GM12878 (cell line): ENCODE results near the gene THAP9. TPM values are rescaled to one million over a fixed set of nuclear protein-coding genes. Genes with fewer than 3 reads are reported as not detected.
A peak's percentile ranks its signal among the peaks of the same experiment; 100 is the strongest.

ENCODE experiments used
- ATAC-seq: fragments of 200-7000 bp; cut with Tn5 transposase; 3 replicates; pipeline ENCODE4 v1.9.1; 2020; ENCODE audit warnings: mild to moderate bottlenecking, moderate library complexity
- BruUV-seq: library from RNA; stranded (reverse); fragments of 400-500 nt; replicated peaks from 2 replicates; lab custom pipeline; 2021; lab: Mats Ljungman, UMichigan
- CTCF ChIA-PET: fragments of 300-600 bp; sonication (Branson Sonifier 250); formaldehyde crosslinking; extraction: SDS; loops from one replicate; lab custom pipeline; 2021; ENCODE audit warnings: inconsistent platforms; lab: Yijun Ruan, JAX
- POLR2A ChIA-PET: fragments of 350-600 bp; formaldehyde crosslinking; extraction: SDS; loops from one replicate; lab custom pipeline; 2021; ENCODE audit warnings: inconsistent platforms; lab: Charles Lee
- RAD21 ChIA-PET: fragments of 300-600 bp; sonication (Branson Sonifier 250); formaldehyde crosslinking; loops from one replicate; lab custom pipeline; 2023; ENCODE audit warnings: antibody characterized with exemption; ENCODE audit not compliant: unreplicated experiment; lab: Charles Lee
- SMC1A ChIA-PET: fragments of 300-600 bp; sonication (Branson Sonifier 250); formaldehyde crosslinking; loops from one replicate; lab custom pipeline; 2023; ENCODE audit not compliant: unreplicated experiment, uncharacterized antibody; lab: Charles Lee
- DNase-seq: peaks from one replicate; pipeline ENCODE4 v3.0.0-alpha.2; 2011; ENCODE audit warnings: low read depth, low spot score
- FAIRE-seq: peaks from 3 replicates; lab custom pipeline; 2011; peaks lifted over from hg19 to GRCh38; lab: Jason Lieb, UNC
- H2AFZ ChIP-seq: 2 replicates; pipeline ENCODE4 v1.6.0; 2011; ENCODE audit warnings: low read depth, low read length, control low read depth; ENCODE audit not compliant: control insufficient read depth
- H3K27ac ChIP-seq: 2 replicates; pipeline ENCODE4 v1.5.1; 2011; ENCODE audit warnings: control low read depth; ENCODE audit not compliant: control insufficient read depth, insufficient read depth
- H3K27me3 ChIP-seq, 2 experiments: replicated peaks in 1 of 2; 2 replicates each; pipeline versions ENCODE4 v1.6.0 to v1.6.1; 2011; ENCODE audit warnings: low read length in 1 of 2; ENCODE audit not compliant: control insufficient read depth in 2 of 2, insufficient read depth in 2 of 2
- H3K36me3 ChIP-seq, 2 experiments: 2 replicates each; pipeline ENCODE4 v1.5.1; 2011; ENCODE audit warnings: low read length in 1 of 2; ENCODE audit not compliant: control insufficient read depth in 2 of 2, insufficient read depth in 2 of 2
- H3K4me1 ChIP-seq: 2 replicates; pipeline ENCODE4 v1.6.1; 2011; ENCODE audit warnings: mild to moderate bottlenecking, low read length, moderate library complexity, mixed read lengths; ENCODE audit not compliant: control insufficient read depth, insufficient read depth
- H3K4me2 ChIP-seq: 2 replicates; pipeline ENCODE4 v1.6.0; 2011; ENCODE audit warnings: control low read depth; ENCODE audit not compliant: control insufficient read depth, insufficient read depth
- H3K4me3 ChIP-seq: fragments of 200-600 bp; sonication (generic); 2 replicates; pipeline ENCODE4 v1.5.1; 2016
- H3K79me2 ChIP-seq: 2 replicates; pipeline ENCODE4 v1.6.0; 2011; ENCODE audit warnings: low read length; ENCODE audit not compliant: control insufficient read depth, insufficient read depth
- H3K9ac ChIP-seq: 2 replicates; pipeline ENCODE4 v1.8.0; 2011; ENCODE audit warnings: low read length, control low read depth, mixed read lengths; ENCODE audit not compliant: control insufficient read depth, insufficient read depth
- H3K9me3 ChIP-seq: replicated peaks from 3 replicates; pipeline ENCODE4 v1.5.1; 2011; ENCODE audit warnings: mild to moderate bottlenecking, low read length; ENCODE audit not compliant: control insufficient read depth, insufficient read depth
- H4K20me1 ChIP-seq: 2 replicates; pipeline ENCODE4 v1.6.0; 2011; ENCODE audit not compliant: control insufficient read depth, insufficient read depth
- CEBPB ChIP-seq, 2 experiments: fragments of 150-350 bp in 1 of 2; IDR thresholded peaks; 2 replicates each; pipeline ENCODE4 v1.6.1; 2012 to 2014; ENCODE audit warnings: low read depth in 2 of 2, low read length in 2 of 2, borderline replicate concordance in 1 of 2, inconsistent platforms in 1 of 2
- EGR1 ChIP-seq, 2 experiments: IDR thresholded peaks; 1 replicate in 1 of 2; 2 replicates in 1 of 2; pipeline ENCODE4 v1.6.1; 2011 to 2012; ENCODE audit warnings: low read depth in 2 of 2, low read length in 2 of 2, borderline replicate concordance in 1 of 2, mild to moderate bottlenecking in 1 of 2, moderate library complexity in 1 of 2
- JUNB ChIP-seq: IDR thresholded peaks from 2 replicates; pipeline ENCODE4 v1.6.1; 2016; ENCODE audit warnings: antibody characterized with exemption, mild to moderate bottlenecking
- RUNX3 ChIP-seq: IDR thresholded peaks from 2 replicates; pipeline ENCODE4 v1.6.1; 2012; ENCODE audit warnings: low read length, inconsistent platforms
- TAF1 ChIP-seq: IDR thresholded peaks from 2 replicates; pipeline ENCODE4 v1.6.1; 2011; ENCODE audit warnings: mild to moderate bottlenecking, low read depth, low read length, borderline replicate concordance
- ZNF384 ChIP-seq: IDR thresholded peaks from 2 replicates; pipeline ENCODE4 v1.6.1; 2012; ENCODE audit warnings: low read depth, mild to moderate bottlenecking, low read length, improper control_type of control experiment, borderline replicate concordance
- WGBS: methylation state at CpG from one replicate; pipeline ENCODE4 v1.1.6; 2016; ENCODE audit warnings: low lambda C conversion rate; ENCODE audit not compliant: insufficient replicate concordance, insufficient coverage; ENCODE audit errors: missing lambda C conversion rate; 5-methylcytosine and 5-hydroxymethylcytosine counted together
- in situ Hi-C: fragments of 300-500 bp; cut with MboI; formaldehyde crosslinking; loops from 9 replicates; pipeline ENCODE4 v1.14.3; 2018; ENCODE audit warnings: mixed read lengths
- intact Hi-C: fragments of 100-400 bp; cut with micrococcal nuclease; formaldehyde crosslinking; loops from one replicate; pipeline ENCODE4 v1.14.2; 2022; ENCODE audit not compliant: unreplicated experiment
- polyA plus RNA-seq, 11 experiments: library from polyadenylated mRNA; depleted of rRNA in 4 of 11; unstranded in 6 of 11; stranded (reverse) in 5 of 11; fragments of >200 nt; fragmentation: Nextera tagmentation in 4 of 11; fragmentation: Illumina TruSeq in 1 of 11; extraction: Ambion mirVana in 4 of 11; extraction: Trizol in 1 of 11; gene quantifications; 1 replicate in 1 of 11; 2 replicates in 10 of 11; pipeline versions ENCODE4 v1.2.1 to v1.2.3, GENCODE V29; 2011 to 2016; ENCODE audit warnings: inconsistent platforms in 2 of 11, missing spikeins in 2 of 11, low read depth in 1 of 11
- total RNA-seq, 4 experiments: library from RNA; depleted of rRNA in 3 of 4; stranded (reverse); fragments of >200 nt in 3 of 4; fragmentation: Illumina TruSeq in 1 of 4; extraction: Trizol in 1 of 4; gene quantifications; 2 replicates each; pipeline versions ENCODE4 v1.2.1 to v1.2.3, GENCODE V29; 2013 to 2021

The THAP9 gene
- total and polyA plus RNA-seq, 10 of the 15 experiments (the other 5 are each of a cell fraction or from before 2014, with no cell fraction given) = 2.1 to 4.9 (median 3.3) TPM

GRCh38 chr4:82864336-82864979 is 36.1 kb upstream of the THAP9 start:
- Histone ChIP-seq H3K9ac (no peak overlapping the region), H3K4me3 (no peak overlapping the region), H2AFZ (no peak overlapping the region), H3K79me2 (no peaks in the 10 kb centered on the region), H3K27me3 (no peaks in the 10 kb centered on the region), H4K20me1 (no peaks in the 10 kb centered on the region), H3K4me1 (peaks cover 8% of the 10 kb centered on the region), H3K36me3 (peaks cover 1 to 25% of the 10 kb centered on the region in 2 experiments), H3K9me3 (no peaks in the 10 kb centered on the region), H3K27ac (peak overlapping the region; percentile 42; the same call in 1 of the 2 replicates), H3K4me2 (peak overlapping the region; percentile 7; the same call in 1 of the 2 replicates)
- ATAC-seq = peak; percentile 60
- CTCF ChIA-PET = interaction anchor here (1.0 to 1.2 kb wide), 2 partner anchors 37 to 418 kb away, joined by 3 read pairs; no protein-coding TSS in a partner anchor
- BruUV-seq = no TSS peak
- SMC1A ChIA-PET = interaction anchor here (0.7 to 1.8 kb wide), 3 partner anchors 11 to 416 kb away, joined by 3 to 7 read pairs (median 4); no protein-coding TSS in a partner anchor
- intact Hi-C loops (no loop called here), in situ Hi-C loops (no loop called here)
- no peak for FAIRE-seq
- WGBS = 68% methylated on average over 6 of the region's 6 CpGs
- DNase-seq = no peak
- peak; percentile 76 for TF ChIP-seq JUNB
- TF ChIP-seq TAF1 = no peak
- peak; percentile 62 for TF ChIP-seq RUNX3
- TF ChIP-seq ZNF384 = 0 out of 2 replicates have a peak, but pooled peaks have one; percentile 8
- POLR2A ChIA-PET = no interaction called here
- RAD21 ChIA-PET = no interaction called here

- POLR2A ChIA-PET = interaction anchor here (0.6 kb wide), 1 partner anchor 8 kb away, joined by 4 read pairs; no protein-coding TSS in a partner anchor
- no peaks in the 10 kb centered on the region for H3K27me3 ChIP-seq
- SMC1A ChIA-PET = interaction anchor here (0.6 to 1.8 kb wide), 3 partner anchors 12 to 24 kb away, joined by 3 to 7 read pairs (median 4); no protein-coding TSS in a partner anchor
- intact Hi-C loops = no loop called here
- no peak overlapping the region for H2AFZ ChIP-seq
- H3K36me3 ChIP-seq = peaks cover 1 to 31% of the 10 kb centered on the region in 2 experiments
- BruUV-seq = no TSS peak
- peaks cover 8% of the 10 kb centered on the region for H3K4me1 ChIP-seq
- no peak overlapping the region for H3K27ac ChIP-seq
- no peak for DNase-seq
- no peaks in the 10 kb centered on the region for H3K79me2 ChIP-seq
- no peak for FAIRE-seq
- in situ Hi-C loops = no loop called here
- H4K20me1 ChIP-seq = no peaks in the 10 kb centered on the region
- TF ChIP-seq EGR1 (IDR thresholded peaks at IDR 0.05; ENCODE audit: borderline replicate concordance in 1 of 2, low read depth in 2 of 2, low read length in 2 of 2) (no peak), CEBPB (IDR thresholded peaks at IDR 0.05; ENCODE audit: borderline replicate concordance in 1 of 2, low read depth in 2 of 2, low read length in 2 of 2) (0 out of 4 replicates have a peak, but pooled peaks of 1 of the 2 experiments have one; percentile 31), RUNX3 (peak; percentile 64)
- RAD21 ChIA-PET = interaction anchor here (0.9 kb wide), 1 partner anchor 11 kb away, joined by 3 read pairs; no protein-coding TSS in a partner anchor
- ATAC-seq = peak; percentile 64
- 0% methylated on average over 1 of the region's 1 CpG for WGBS
- no peak overlapping the region for H3K4me2 ChIP-seq
- H3K9ac ChIP-seq = no peak overlapping the region
- no peak overlapping the region for H3K4me3 ChIP-seq
- CTCF ChIA-PET = interaction anchor here (0.7 to 2.4 kb wide), 3 partner anchors 12 to 437 kb away, joined by 3 to 6 read pairs (median 3); no protein-coding TSS in a partner anchor
- no peaks in the 10 kb centered on the region for H3K9me3 ChIP-seq
These were observed 34.9 kb upstream of the THAP9 start for GRCh38 chr4:82865592-82865991.
